Tibial nerve (tissue), 4 donors: ENCODE measurements around the gene EYA2. TPM values are rescaled to one million over a fixed set of nuclear protein-coding genes. Genes with fewer than 3 reads are reported as not detected.
"Not testable (repeated sequence)": the region's sequence is repeated elsewhere in the genome, so short reads cannot be mapped to it uniquely, and the experiment has no call there.

Experiments used
- DNase-seq, 2 donors: peaks; one replicate each; pipeline ENCODE4 v3.0.0-alpha.2; 2019; ENCODE audit warnings: low spot score in 2 of 2
- H3K27ac ChIP-seq, 4 donors: fragments of 200-600 bp; sonication (generic) in 3 of 4; one replicate each; pipeline ENCODE4 v1.5.1; 2017 to 2019; ENCODE audit warnings: mild to moderate bottlenecking in 1 of 4
- H3K27me3 ChIP-seq, 2 donors: fragments of 200-600 bp; sonication (generic) in 1 of 2; one replicate each; pipeline versions ENCODE4 v1.5.1 to v1.6.0; 2017 to 2019
- H3K36me3 ChIP-seq, 3 donors: fragments of 200-600 bp; sonication (generic); one replicate each; pipeline ENCODE4 v1.5.1; 2018 to 2019
- H3K4me1 ChIP-seq, 4 donors: fragments of 200-600 bp; sonication (generic) in 3 of 4; one replicate each; pipeline ENCODE4 v1.5.1; 2017 to 2019
- H3K4me3 ChIP-seq, 4 donors: fragments of 200-600 bp; sonication (generic) in 3 of 4; one replicate each; pipeline ENCODE4 v1.5.1; 2017 to 2019; ENCODE audit warnings: mild to moderate bottlenecking in 1 of 4, moderate library complexity in 1 of 4
- H3K9me3 ChIP-seq, 4 donors: fragments of 200-600 bp; sonication (generic) in 3 of 4; one replicate each; pipeline ENCODE4 v1.5.1; 2017 to 2019
- EP300 ChIP-seq, 2 donors: sonication (generic); formaldehyde crosslinking; IDR thresholded peaks; one replicate each; pipeline ENCODE4 v1.6.1; 2017; ENCODE audit warnings: antibody characterized with exemption in 2 of 2, mild to moderate bottlenecking in 1 of 2
- POLR2A ChIP-seq, 2 donors: fragments of 450-650 bp; IDR thresholded peaks; one replicate each; pipeline ENCODE4 v1.6.1; 2017; ENCODE audit warnings: antibody characterized with exemption in 2 of 2, mild to moderate bottlenecking in 2 of 2, moderate library complexity in 2 of 2
- WGBS, 2 donors: methylation state at CpG; one replicate each; pipeline ENCODE4 v1.1.5; 2018; 5-methylcytosine and 5-hydroxymethylcytosine counted together
- total RNA-seq, 4 donors: library from RNA; depleted of rRNA; stranded (reverse); fragments of >200 nt; gene quantifications; one replicate each; pipeline ENCODE4 v1.1.0, GENCODE V29; 2016
- TF ChIP-seq, protein P1 (sequence below), 5 experiments: fragments of 200-600 bp in 3 of 5; fragments of 450-650 bp in 2 of 5; sonication (generic) in 3 of 5; IDR thresholded peaks; one replicate each; pipeline ENCODE4 v1.5.1; 2016 to 2019; ENCODE audit warnings: antibody characterized with exemption in 5 of 5, mild to moderate bottlenecking in 3 of 5, moderate library complexity in 2 of 5

Gene EYA2
- total RNA-seq, 4 donors from 2014 or later, result 13.8 to 25.5 (median 20.2) TPM

- TF ChIP-seq EP300 (IDR thresholded peaks at IDR 0.05) (no peak), POLR2A (IDR thresholded peaks at IDR 0.05) (no peak)
- TF ChIP-seq, protein P1, sequence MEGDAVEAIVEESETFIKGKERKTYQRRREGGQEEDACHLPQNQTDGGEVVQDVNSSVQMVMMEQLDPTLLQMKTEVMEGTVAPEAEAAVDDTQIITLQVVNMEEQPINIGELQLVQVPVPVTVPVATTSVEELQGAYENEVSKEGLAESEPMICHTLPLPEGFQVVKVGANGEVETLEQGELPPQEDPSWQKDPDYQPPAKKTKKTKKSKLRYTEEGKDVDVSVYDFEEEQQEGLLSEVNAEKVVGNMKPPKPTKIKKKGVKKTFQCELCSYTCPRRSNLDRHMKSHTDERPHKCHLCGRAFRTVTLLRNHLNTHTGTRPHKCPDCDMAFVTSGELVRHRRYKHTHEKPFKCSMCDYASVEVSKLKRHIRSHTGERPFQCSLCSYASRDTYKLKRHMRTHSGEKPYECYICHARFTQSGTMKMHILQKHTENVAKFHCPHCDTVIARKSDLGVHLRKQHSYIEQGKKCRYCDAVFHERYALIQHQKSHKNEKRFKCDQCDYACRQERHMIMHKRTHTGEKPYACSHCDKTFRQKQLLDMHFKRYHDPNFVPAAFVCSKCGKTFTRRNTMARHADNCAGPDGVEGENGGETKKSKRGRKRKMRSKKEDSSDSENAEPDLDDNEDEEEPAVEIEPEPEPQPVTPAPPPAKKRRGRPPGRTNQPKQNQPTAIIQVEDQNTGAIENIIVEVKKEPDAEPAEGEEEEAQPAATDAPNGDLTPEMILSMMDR (IDR thresholded peaks at IDR 0.05), result no peak
- WGBS, 2 donors, result 89 to 90% methylated on average over 12 of the region's 12 CpGs
- Histone ChIP-seq H3K27ac (no peak overlapping the region), H3K4me3 (no peak overlapping the region), H3K27me3 (no peaks in the 10 kb centered on the region), H3K9me3 (no peaks in the 10 kb centered on the region), H3K4me1 (no peaks in the 10 kb centered on the region), H3K36me3 (peaks cover 0 to 15% (median 0%) of the 10 kb centered on the region in 3 donors)
- no peak for DNase-seq
Measured at GRCh38 chr20:47204008-47204849, 309.6 kb downstream of the EYA2 start.

DNA sequence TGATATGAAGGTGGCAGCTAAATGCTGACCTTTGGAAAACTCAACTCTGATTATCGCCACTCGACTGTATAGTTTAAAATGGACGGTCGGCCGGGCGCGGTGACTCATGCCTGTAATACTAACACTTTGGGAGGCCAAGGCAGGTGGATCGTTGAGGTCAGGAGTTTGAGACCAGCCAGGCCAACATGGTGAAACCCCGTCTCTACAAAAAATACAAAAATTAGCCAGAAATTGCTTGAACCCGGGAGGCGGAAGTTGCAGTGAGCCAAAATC, 310.1 kb downstream of the EYA2 start:
- not testable (repeated sequence) for H3K9me3 ChIP-seq, H3K27ac ChIP-seq, DNase-seq, H3K4me1 ChIP-seq, H3K27me3 ChIP-seq, H3K4me3 ChIP-seq
- 93 to 96% methylated on average over 11 of the region's 11 CpGs for whole genome bisulfite sequencing, 2 donors
- H3K36me3 ChIP-seq, result peaks cover 0 to 21% (median 0%) of the 10 kb centered on the region in 3 donors

GRCh38 chr20:47205577-47206123, 311.0 kb downstream of the EYA2 start:
- Histone ChIP-seq H3K9me3 (no peaks in the 10 kb centered on the region), H3K36me3 (peaks cover 0 to 29% (median 2%) of the 10 kb centered on the region in 3 donors), H3K4me1 (no peaks in the 10 kb centered on the region), H3K27ac (no peak overlapping the region), H3K27me3 (no peaks in the 10 kb centered on the region), H3K4me3 (no peak overlapping the region)
- 54 to 73% methylated on average over 9 of the region's 9 CpGs for WGBS, 2 donors
- TF ChIP-seq, protein P1 (IDR thresholded peaks at IDR 0.05), result peak; percentile 36 to 60 (median 47)
- TF ChIP-seq POLR2A (IDR thresholded peaks at IDR 0.05), result no peak
- TF ChIP-seq EP300 (IDR thresholded peaks at IDR 0.05), result no peak
- peak; percentile 39 to 41 for DNase-seq

DNA sequence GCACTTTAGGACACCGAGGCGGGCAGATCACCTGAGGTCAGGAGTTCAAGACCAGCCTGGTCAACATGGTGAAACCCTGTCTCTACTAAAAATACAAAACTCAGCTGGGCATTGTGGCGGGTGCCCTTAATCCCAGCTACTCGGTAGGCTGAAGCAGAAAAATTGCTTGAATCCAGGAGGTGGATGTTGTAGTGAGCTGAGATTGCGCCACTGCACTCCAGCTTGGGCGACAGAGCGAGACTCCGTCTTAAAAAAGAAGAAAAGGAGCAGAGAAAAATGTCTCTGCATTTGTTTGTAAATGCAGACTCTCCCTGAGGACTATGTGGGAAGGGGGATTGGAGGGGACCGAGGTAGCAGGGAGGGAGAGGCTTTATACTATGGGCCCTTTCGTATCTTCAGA, 311.9 kb downstream of the EYA2 start:
- peaks cover 0 to 38% (median 8%) of the 10 kb centered on the region in 3 donors for H3K36me3 ChIP-seq
- not testable (repeated sequence) for H3K27me3 ChIP-seq, H3K9me3 ChIP-seq, H3K4me3 ChIP-seq, H3K4me1 ChIP-seq, H3K27ac ChIP-seq, DNase-seq
- 88 to 93% methylated on average over 10 of the region's 10 CpGs for WGBS, 2 donors

GRCh38 chr20:47206962-47207641, 312.5 kb downstream of the EYA2 start:
- no peak for DNase-seq

More at GRCh38 chr20:47206962-47207641, 312.5 kb downstream of the EYA2 start:
- Histone ChIP-seq H3K4me3 (no peak overlapping the region), H3K36me3 (peaks cover 0 to 44% (median 12%) of the 10 kb centered on the region in 3 donors), H3K9me3 (no peaks in the 10 kb centered on the region), H3K27me3 (no peaks in the 10 kb centered on the region), H3K4me1 (no peaks in the 10 kb centered on the region), H3K27ac (no peak overlapping the region)
- 77 to 80% methylated on average over 9 of the region's 9 CpGs for WGBS, 2 donors
- TF ChIP-seq POLR2A (IDR thresholded peaks at IDR 0.05), result no peak
- TF ChIP-seq, protein P1 (IDR thresholded peaks at IDR 0.05), result no peak
- TF ChIP-seq EP300 (IDR thresholded peaks at IDR 0.05), result no peak
